Amniotic epithelial cell (primary cell): ENCODE results near the gene DCLK2.

ENCODE experiments used
- DNase-seq: peaks from one replicate; pipeline ENCODE4 v3.0.0-alpha.2; 2010; ENCODE audit warnings: low read depth

DCLK2 gene

GRCh38 chr4:150209140-150209829 lies 131.0 kb downstream of the DCLK2 start:
- peak; percentile 66 for DNase-seq

DNA sequence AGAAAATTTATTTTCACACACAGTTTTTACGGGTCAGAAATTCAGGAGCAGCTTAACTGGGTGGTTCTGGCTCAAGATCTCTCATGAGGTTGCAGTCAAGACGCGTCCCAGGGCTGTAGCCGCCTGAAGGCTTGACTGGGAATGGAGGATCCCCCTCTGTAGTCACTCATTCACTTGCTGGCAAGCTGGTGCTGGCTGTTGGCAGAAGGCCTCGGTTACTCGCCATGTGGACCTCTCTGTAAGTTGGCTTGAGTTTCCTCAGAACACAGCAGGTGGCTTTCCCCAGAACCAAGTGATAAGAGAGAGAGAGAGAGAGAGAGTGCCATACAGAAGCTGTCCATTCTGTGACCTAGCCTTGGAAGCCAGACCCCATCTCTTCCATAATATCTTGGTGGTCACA lies 132.8 kb downstream of the DCLK2 start:
- DNase-seq = no peak

- DNase-seq = peak; percentile 68
Observed at GRCh38 chr4:150211799-150212445, 133.7 kb downstream of the DCLK2 start.

- DNase-seq = no peak
Observed at GRCh38 chr4:150212485-150212884, 134.2 kb downstream of the DCLK2 start.

GRCh38 chr4:150212927-150213326 lies 134.7 kb downstream of the DCLK2 start:
- no peak for DNase-seq

- no peak for DNase-seq
Observed at GRCh38 chr4:150215601-150216000, 137.4 kb downstream of the DCLK2 start.

- no peak for DNase-seq
Observed at GRCh38 chr4:150216726-150217125, 138.5 kb downstream of the DCLK2 start.

DNA sequence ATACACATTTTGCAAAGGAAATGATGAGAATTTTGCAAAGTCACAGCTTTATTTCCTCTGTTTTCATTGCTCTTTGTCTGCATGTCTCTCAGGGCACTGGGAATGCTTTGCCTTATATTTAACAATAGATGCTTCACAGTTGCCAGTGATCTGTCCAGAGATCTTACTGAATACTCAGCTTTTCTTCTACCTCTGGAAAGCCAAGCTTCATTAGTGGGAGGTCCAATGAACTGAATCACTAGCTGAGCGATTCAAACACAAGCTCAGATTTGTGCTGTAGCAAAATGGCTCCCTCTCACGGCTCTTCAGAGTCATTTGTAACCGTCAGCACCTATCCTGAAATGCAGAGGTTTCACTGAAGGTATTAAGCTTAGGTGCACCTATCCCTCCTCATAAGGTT lies 138.9 kb downstream of the DCLK2 start:
- peak; percentile 77 for DNase-seq

DNA sequence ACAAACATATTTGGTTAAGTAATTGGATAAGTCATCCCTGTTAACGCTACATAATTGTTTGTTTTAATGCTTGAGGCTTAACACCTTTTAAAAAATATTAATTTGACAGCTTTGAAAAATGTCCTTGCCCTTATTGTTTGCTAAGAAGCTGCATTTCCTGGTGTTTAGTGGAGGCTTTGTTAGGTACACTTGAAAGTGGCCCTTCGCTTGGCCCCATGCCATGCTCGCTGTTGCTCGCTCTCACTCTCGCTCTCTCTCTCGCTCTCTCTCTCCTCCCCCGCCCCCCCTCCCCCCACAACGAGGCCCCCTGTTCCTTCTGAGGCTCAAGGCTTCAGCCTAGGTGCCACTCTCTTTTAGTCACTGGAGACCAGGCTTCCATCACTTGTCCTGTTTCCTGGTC lies 139.6 kb downstream of the DCLK2 start:
- DNase-seq = no peak

DNA sequence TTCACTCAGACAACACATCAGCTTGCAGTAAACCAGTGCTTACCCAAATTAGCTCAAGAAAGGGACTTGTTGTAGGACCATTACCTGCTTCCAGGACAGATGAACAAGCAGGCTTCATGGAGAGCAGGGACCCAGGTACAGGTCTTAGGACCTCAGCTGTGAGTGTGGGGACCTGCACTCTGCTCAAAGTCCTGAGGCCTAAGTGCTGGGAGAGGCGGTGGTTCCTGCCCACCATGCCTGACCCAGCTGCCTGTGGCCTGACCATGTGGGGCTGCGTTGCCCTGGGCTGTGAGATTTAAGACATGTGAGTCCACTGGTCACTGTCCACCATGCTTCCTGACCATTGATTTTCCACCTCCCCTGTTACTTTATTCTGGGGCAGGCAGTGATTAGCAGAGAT lies 140.2 kb downstream of the DCLK2 start:
- no peak for DNase-seq

DNA sequence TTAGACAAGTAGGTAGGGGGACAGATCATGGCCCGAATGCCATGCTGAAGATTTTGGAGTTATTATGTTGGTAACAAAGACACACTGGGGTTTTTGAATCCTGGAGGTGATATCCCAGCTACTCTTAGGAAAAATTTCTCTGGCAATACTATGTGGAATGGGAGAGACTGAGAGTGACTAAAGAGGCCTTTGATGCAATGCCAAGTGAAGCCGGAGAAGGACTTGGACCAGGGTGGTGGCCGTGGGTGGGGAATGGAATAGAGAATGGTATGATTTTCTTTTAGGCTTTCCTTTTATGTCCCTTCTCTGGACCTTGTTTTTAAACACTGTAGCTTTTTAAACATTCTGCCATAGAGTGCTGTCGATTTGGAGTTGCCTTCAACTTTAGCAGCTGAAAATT lies 141.6 kb downstream of the DCLK2 start:
- no peak for DNase-seq

- DNase-seq = peak; percentile 78
Observed at GRCh38 chr4:150224896-150225591, 146.8 kb downstream of the DCLK2 start.

- peak; percentile 41 for DNase-seq
Observed at GRCh38 chr4:150229520-150229919, 151.3 kb downstream of the DCLK2 start.

DNA sequence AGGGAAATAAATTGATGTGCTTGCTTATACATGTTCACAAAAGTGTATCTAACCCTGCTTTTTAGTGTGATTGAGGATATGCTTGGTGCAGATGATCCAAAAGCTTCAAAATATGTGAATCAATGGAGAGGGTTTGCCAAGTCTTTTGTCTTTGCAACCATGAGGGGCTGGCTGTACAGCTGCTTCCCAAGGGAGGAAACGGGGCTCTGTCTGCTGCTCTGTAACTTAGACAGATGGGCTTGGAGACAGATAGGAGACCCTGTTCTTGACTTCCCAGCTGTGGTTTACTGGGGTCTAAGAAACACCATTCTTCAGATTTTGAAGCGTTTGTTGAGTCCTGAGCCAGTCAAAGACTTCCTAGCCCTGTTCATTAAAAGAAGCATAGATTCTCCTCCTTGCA lies 152.3 kb downstream of the DCLK2 start:
- no peak for DNase-seq

- peak; percentile 12 for DNase-seq
Observed at GRCh38 chr4:150231107-150231770, 153.0 kb downstream of the DCLK2 start.

- DNase-seq = no peak
Observed at GRCh38 chr4:150232029-150232428, 153.8 kb downstream of the DCLK2 start.

DNA sequence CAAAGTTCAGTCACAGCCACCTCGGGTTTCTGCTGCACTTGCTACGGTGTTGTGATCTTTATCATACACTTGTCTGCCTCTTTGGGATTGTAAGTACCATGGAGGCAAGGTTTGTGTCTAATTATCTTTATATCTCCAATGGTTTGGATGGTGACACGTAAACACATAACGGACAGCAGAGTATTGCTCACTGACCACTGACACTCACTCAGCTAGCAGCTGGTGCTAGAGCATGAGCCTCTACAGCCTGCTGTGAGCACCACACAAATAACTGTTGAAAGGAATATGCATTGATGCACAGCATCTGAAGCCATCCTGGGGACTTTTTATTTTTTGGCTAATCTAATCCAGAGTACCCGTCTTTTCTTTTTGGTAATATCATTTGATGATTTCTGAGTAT lies 156.0 kb downstream of the DCLK2 start:
- DNase-seq = peak; percentile 38

DNA sequence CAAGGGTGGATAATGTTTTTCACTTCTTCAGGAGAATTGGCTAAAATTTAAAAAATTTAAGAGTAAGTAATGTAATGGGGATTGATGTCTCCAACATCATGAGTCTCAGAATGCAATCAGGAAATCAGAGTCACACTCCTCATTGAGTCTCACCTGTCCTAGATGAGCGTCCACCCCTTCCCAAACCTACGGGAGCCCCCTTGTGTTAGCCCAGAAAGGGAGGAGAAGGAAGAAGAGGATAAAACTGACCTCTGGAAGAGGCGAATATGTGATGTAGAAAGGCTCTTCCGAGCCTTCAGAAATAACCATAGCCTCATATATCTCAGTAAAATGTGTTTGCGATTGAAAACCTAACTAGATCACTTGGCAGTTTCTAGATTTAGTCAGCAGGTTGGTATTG lies 157.1 kb downstream of the DCLK2 start:
- DNase-seq = no peak

DNA sequence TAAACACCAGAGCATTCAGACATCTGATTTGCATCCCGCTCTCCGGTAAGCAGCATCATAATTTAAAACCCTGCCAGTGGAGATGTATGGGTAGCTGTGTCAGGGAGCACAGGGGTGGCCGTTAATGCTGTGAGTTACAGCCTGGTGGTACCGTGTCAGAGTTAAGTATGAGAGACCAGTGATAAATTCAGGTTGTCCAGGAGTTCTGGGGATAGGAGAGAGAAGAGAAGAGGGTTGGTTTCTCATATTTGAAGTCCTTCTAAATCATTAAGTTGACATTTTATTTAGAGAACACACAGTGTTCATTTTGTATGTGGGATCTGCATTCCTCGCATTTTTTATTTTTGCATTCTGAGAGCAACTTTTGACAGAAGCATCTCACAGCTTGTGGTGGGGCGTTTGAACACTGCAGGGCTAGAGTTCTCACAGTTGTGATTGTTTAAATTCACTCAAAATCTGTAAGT lies 157.6 kb downstream of the DCLK2 start:
- DNase-seq = peak; percentile 70

DNA sequence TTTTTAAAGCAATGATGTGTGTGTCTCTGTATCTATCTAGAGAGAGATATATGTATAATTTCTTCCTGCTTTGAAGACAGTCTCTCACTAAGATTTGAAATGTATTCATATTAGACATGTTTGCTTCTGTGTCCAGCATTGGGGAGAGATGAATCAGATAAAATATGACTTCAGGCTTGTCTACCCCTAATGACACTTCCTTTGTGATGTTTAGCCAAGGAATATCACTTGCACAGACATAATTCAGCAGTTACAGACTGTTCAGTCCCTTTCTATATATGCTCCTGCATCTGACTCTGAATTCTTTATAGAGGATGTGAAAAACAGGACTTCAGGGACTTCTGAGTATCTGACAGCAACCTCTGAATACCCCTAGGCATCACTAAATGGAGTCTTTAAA lies 158.4 kb downstream of the DCLK2 start:
- peak; percentile 48 for DNase-seq

DNA sequence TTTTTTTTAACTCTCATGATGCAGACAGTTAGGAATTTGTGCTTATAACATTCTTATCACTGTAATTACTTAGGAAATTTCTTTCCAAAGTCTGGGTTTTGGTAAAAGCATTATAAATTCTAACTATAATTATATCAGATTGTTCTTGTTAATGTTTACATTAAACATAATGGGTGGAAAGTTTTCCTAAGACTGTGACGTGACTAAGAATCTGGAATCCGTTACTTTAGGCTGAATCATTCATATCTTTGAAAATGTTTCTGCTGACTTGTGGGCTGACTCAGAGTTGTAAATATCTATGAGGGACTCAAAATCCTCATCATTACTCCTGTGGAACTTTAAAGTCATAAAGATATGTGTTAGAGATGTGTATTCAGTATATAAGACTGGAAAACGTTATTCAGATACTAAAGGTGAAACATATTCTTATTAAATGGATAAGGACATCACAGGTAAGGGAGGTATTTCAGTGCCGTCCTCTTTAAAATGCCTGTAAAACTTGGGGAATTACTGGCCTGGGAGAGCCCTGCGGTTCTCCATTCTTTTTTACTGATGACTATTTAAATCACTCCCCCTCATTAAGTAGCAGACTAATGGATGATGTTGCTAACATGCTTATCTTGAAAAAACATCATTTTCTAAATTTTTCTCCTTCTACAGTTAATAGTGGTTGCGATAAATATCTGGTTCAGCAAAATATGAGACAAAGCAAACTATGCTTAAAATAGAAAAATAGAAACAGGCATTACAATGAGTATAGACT lies 159.0 kb downstream of the DCLK2 start:
- peak; percentile 98 for DNase-seq

- DNase-seq = no peak
Observed at GRCh38 chr4:150238591-150238990, 160.3 kb downstream of the DCLK2 start.
